ENCODE data around the gene RNPEP. TPM values are rescaled to one million over a fixed set of nuclear protein-coding genes. Genes with fewer than 3 reads are reported as not detected.

RNPEP gene
- total RNA-seq, 1 experiment from 2014 or later = 99.8 TPM

- no peak for ATAC-seq
- ChIA-PET POLR2A (no interaction called here), CTCF (interaction anchor here (0.9 to 1.3 kb wide), 2 partner anchors 116 to 516 kb away, joined by 3 read pairs; no protein-coding TSS in a partner anchor)
- intact Hi-C loops (cut with micrococcal nuclease; ENCODE audit: unreplicated experiment) = no loop called here
- Histone ChIP-seq H3K4me3 (ENCODE audit: low read depth in 2 of 2, low read length in 2 of 2) (no peak overlapping the region), H3K9me3 (ENCODE audit: control insufficient read depth, insufficient read depth, low read depth, low read length) (no peaks in the 10 kb centered on the region), H3K27ac (ENCODE audit: low read length) (peak overlapping the region; percentile 45; the same call in 1 of the 2 replicates), H3K27me3 (ENCODE audit: control insufficient read depth, insufficient read depth, low read length) (no peaks in the 10 kb centered on the region), H3K4me1 (ENCODE audit: control insufficient read depth, insufficient read depth, low read length) (peaks cover 49% of the 10 kb centered on the region), H3K36me3 (ENCODE audit: control insufficient read depth, insufficient read depth, low read length) (peaks cover 16% of the 10 kb centered on the region)
- in situ Hi-C loops (cut with HindIII; ENCODE audit: low pct_unique_long_range_greater_than_20kb, low sequenced_read_pairs) = no loop called here
- BruUV-seq (replicated peaks) = no TSS peak
- TF ChIP-seq TCF7L2 (IDR thresholded peaks at IDR 0.05; ENCODE audit: low read depth, low read length) = no peak
- TF ChIP-seq, protein P1, sequence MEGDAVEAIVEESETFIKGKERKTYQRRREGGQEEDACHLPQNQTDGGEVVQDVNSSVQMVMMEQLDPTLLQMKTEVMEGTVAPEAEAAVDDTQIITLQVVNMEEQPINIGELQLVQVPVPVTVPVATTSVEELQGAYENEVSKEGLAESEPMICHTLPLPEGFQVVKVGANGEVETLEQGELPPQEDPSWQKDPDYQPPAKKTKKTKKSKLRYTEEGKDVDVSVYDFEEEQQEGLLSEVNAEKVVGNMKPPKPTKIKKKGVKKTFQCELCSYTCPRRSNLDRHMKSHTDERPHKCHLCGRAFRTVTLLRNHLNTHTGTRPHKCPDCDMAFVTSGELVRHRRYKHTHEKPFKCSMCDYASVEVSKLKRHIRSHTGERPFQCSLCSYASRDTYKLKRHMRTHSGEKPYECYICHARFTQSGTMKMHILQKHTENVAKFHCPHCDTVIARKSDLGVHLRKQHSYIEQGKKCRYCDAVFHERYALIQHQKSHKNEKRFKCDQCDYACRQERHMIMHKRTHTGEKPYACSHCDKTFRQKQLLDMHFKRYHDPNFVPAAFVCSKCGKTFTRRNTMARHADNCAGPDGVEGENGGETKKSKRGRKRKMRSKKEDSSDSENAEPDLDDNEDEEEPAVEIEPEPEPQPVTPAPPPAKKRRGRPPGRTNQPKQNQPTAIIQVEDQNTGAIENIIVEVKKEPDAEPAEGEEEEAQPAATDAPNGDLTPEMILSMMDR (IDR thresholded peaks at IDR 0.05) = peak; percentile 73
- DNase-seq (ENCODE audit: low read depth, low spot score) = no peak
These were observed 23.5 kb downstream of the RNPEP start for GRCh38 chr1:202005958-202006357.

- H3K27ac ChIP-seq (ENCODE audit: low read length) = peak overlapping the region; percentile 82
- in situ Hi-C loops (cut with HindIII; ENCODE audit: low pct_unique_long_range_greater_than_20kb, low sequenced_read_pairs) = no loop called here
- ChIA-PET POLR2A (interaction anchor here (0.5 to 0.7 kb wide), 2 partner anchors 98 to 114 kb away, joined by 3 to 6 read pairs; no protein-coding TSS in a partner anchor), CTCF (interaction anchor here (0.6 to 2.3 kb wide), 9 partner anchors 8 to 174 kb away, joined by 3 to 12 read pairs (median 4); partner anchors contain the start of gene PTPN7)
- peaks cover 50% of the 10 kb centered on the region for H3K4me1 ChIP-seq (ENCODE audit: control insufficient read depth, insufficient read depth, low read length)
- TF ChIP-seq POLR2AphosphoS5 (IDR thresholded peaks at IDR 0.05; ENCODE audit: low read depth, low read length) = no peak
- TF ChIP-seq REST (IDR thresholded peaks at IDR 0.05; ENCODE audit: insufficient read depth in 1 of 2, low read depth in 2 of 2, low read length in 1 of 2) = no peak
- no peak for TF ChIP-seq TCF7L2 (IDR thresholded peaks at IDR 0.05; ENCODE audit: low read depth, low read length)
- TF ChIP-seq SIN3A (IDR thresholded peaks at IDR 0.05; ENCODE audit: borderline replicate concordance, insufficient read depth, low read depth, low read length) = no peak
- TF ChIP-seq, protein P1 (IDR thresholded peaks at IDR 0.05) = no peak
- BruUV-seq (replicated peaks) = no TSS peak
- DNase-seq (ENCODE audit: low read depth, low spot score) (no peak), ATAC-seq (no peak)
- H3K36me3 ChIP-seq (ENCODE audit: control insufficient read depth, insufficient read depth, low read length) = peaks cover 14% of the 10 kb centered on the region
- intact Hi-C loops (cut with micrococcal nuclease; ENCODE audit: unreplicated experiment) = no loop called here
- H3K27me3 ChIP-seq (ENCODE audit: control insufficient read depth, insufficient read depth, low read length) = no peaks in the 10 kb centered on the region
- no peaks in the 10 kb centered on the region for H3K9me3 ChIP-seq (ENCODE audit: control insufficient read depth, insufficient read depth, low read depth, low read length)
- H3K4me3 ChIP-seq (ENCODE audit: low read depth in 2 of 2, low read length in 2 of 2) = peak overlapping the region in 1 of 2 experiments; percentile 25; a peak in 2 of 4 replicates
These were observed 24.9 kb downstream of the RNPEP start for GRCh38 chr1:202007304-202007703.

Measured in Panc1 (cell line).